ENCODE measurements around the gene PASK.

- TF ChIP-seq ZNF239 (CRISPR knock-in tag; IDR thresholded peaks at IDR 0.05), result no peak
- TF ChIP-seq CBFA2T2 (conservative IDR thresholded peaks at IDR 0.05), result no peak
- TF ChIP-seq, protein P1, sequence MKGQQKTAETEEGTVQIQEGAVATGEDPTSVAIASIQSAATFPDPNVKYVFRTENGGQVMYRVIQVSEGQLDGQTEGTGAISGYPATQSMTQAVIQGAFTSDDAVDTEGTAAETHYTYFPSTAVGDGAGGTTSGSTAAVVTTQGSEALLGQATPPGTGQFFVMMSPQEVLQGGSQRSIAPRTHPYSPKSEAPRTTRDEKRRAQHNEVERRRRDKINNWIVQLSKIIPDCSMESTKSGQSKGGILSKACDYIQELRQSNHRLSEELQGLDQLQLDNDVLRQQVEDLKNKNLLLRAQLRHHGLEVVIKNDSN (CRISPR knock-in tag; IDR thresholded peaks at IDR 0.05), result no peak
Measured at GRCh38 chr2:241070811-241071676, 78.2 kb downstream of the PASK start.
